NCI-H524 (cell line): ENCODE measurements around the gene IGF1.

Source experiments
- DNase-seq, 2 experiments: peaks; one replicate each; lab custom pipeline; 2025; lab: John Stamatoyannopoulos, UW

Gene IGF1

GRCh38 chr12:102496591-102496990 lies 16.2 kb upstream of the IGF1 start:
- no peak for DNase-seq

GRCh38 chr12:102487226-102487625 lies 6.9 kb upstream of the IGF1 start:
- DNase-seq: no peak

- no peak for DNase-seq
Measured at GRCh38 chr12:102486153-102486552, 5.8 kb upstream of the IGF1 start.

GRCh38 chr12:102484428-102484958 lies 4.1 kb upstream of the IGF1 start:
- peak in 1 of 2 experiments; percentile 49 for DNase-seq

- DNase-seq: no peak
Measured at GRCh38 chr12:102484017-102484416, 3.7 kb upstream of the IGF1 start.

- no peak for DNase-seq
Measured at GRCh38 chr12:102483466-102483865, 3.1 kb upstream of the IGF1 start.

GRCh38 chr12:102481705-102482425 lies 1.5 kb upstream of the IGF1 start:
- DNase-seq: no peak

GRCh38 chr12:102479939-102480338 lies 424 bp downstream of the IGF1 start:
- DNase-seq: peak in 1 of 2 experiments; percentile 70

- no peak for DNase-seq
Measured at GRCh38 chr12:102479099-102479885, 1.1 kb downstream of the IGF1 start.

- DNase-seq: no peak
Measured at GRCh38 chr12:102478405-102479098, 1.8 kb downstream of the IGF1 start.

- no peak for DNase-seq
Measured at GRCh38 chr12:102475355-102475754, 5.0 kb downstream of the IGF1 start.

GRCh38 chr12:102474438-102475064 lies 5.8 kb downstream of the IGF1 start:
- peak in 1 of 2 experiments; percentile 61 for DNase-seq

GRCh38 chr12:102472496-102472895 lies 7.9 kb downstream of the IGF1 start:
- DNase-seq: no peak

GRCh38 chr12:102471556-102471955 lies 8.8 kb downstream of the IGF1 start:
- no peak for DNase-seq

GRCh38 chr12:102470945-102471344 lies 9.4 kb downstream of the IGF1 start:
- no peak for DNase-seq

- no peak for DNase-seq
Measured at GRCh38 chr12:102468261-102468915, 12.0 kb downstream of the IGF1 start.

- DNase-seq: no peak
Measured at GRCh38 chr12:102465762-102466560, 14.4 kb downstream of the IGF1 start.

- no peak for DNase-seq
Measured at GRCh38 chr12:102463659-102464249, 16.6 kb downstream of the IGF1 start.

GRCh38 chr12:102462795-102463465 lies 17.4 kb downstream of the IGF1 start:
- no peak for DNase-seq

GRCh38 chr12:102462386-102462785 lies 18.0 kb downstream of the IGF1 start:
- DNase-seq: no peak
